ENCODE results near the gene JARID2. TPM values are rescaled to one million over a fixed set of nuclear protein-coding genes. Genes with fewer than 3 reads are reported as not detected.

JARID2 gene
- total and polyA plus RNA-seq, 7 donors: 1.8 to 7.8 (median 6.1) TPM

- DNase-seq: no peak
- no peaks in the 10 kb centered on the region for H3K27me3 ChIP-seq
- WGBS, 2 donors: 84 to 97% methylated on average over 1 of the region's 1 CpG
- H3K27ac ChIP-seq: no peak overlapping the region
- no peaks in the 10 kb centered on the region for H3K9me3 ChIP-seq
- TF ChIP-seq EP300 (IDR thresholded peaks at IDR 0.05): no peak
- no peaks in the 10 kb centered on the region for H3K36me3 ChIP-seq
- intact Hi-C loops (cut with DNase I): loop anchor here (5.0 kb wide), 1 partner anchor 33 kb away; no protein-coding TSS in a partner anchor
- no peak overlapping the region for H3K4me3 ChIP-seq
- H3K4me1 ChIP-seq: peaks cover 0 to 41% (median 35%) of the 10 kb centered on the region in 4 donors
Measured at GRCh38 chr6:15435468-15435867, 189.6 kb downstream of the JARID2 start.

GRCh38 chr6:15436451-15436850, 190.6 kb downstream of the JARID2 start:
- peaks cover 0 to 36% (median 26%) of the 10 kb centered on the region in 4 donors for H3K4me1 ChIP-seq
- TF ChIP-seq EP300 (IDR thresholded peaks at IDR 0.05) (no peak), POLR2A (IDR thresholded peaks at IDR 0.05) (no peak), CTCF (IDR thresholded peaks at IDR 0.05) (no peak), POLR2AphosphoS5 (IDR thresholded peaks at IDR 0.05) (no peak)
- no peak overlapping the region for H3K4me3 ChIP-seq
- no peaks in the 10 kb centered on the region for H3K27me3 ChIP-seq
- no peak overlapping the region for H3K27ac ChIP-seq
- WGBS, 2 donors: 77 to 89% methylated on average over 3 of the region's 3 CpGs
- H3K36me3 ChIP-seq: no peaks in the 10 kb centered on the region
- intact Hi-C loops (cut with DNase I): loop anchor here (5.0 kb wide), 1 partner anchor 34 kb away; no protein-coding TSS in a partner anchor
- no peaks in the 10 kb centered on the region for H3K9me3 ChIP-seq
- no peak for DNase-seq

- Histone ChIP-seq H3K27ac (no peak overlapping the region), H3K4me1 (peaks cover 0 to 36% (median 23%) of the 10 kb centered on the region in 4 donors), H3K36me3 (no peaks in the 10 kb centered on the region), H3K27me3 (no peaks in the 10 kb centered on the region), H3K9me3 (no peaks in the 10 kb centered on the region), H3K4me3 (no peak overlapping the region)
- no peak for DNase-seq
- 73 to 91% methylated on average over 3 of the region's 3 CpGs for WGBS, 2 donors
- TF ChIP-seq POLR2A (IDR thresholded peaks at IDR 0.05) (no peak), EP300 (IDR thresholded peaks at IDR 0.05) (no peak), CTCF (IDR thresholded peaks at IDR 0.05) (no peak), POLR2AphosphoS5 (IDR thresholded peaks at IDR 0.05) (no peak)
- intact Hi-C loops (cut with DNase I): loop anchor here (5.0 kb wide), 1 partner anchor 35 kb away; no protein-coding TSS in a partner anchor
Measured at GRCh38 chr6:15437090-15437635, 191.3 kb downstream of the JARID2 start.

GRCh38 chr6:15439410-15440025, 193.6 kb downstream of the JARID2 start:
- H3K36me3 ChIP-seq: no peaks in the 10 kb centered on the region
- DNase-seq: no peak
- no peaks in the 10 kb centered on the region for H3K9me3 ChIP-seq
- no peaks in the 10 kb centered on the region for H3K27me3 ChIP-seq
- peaks cover 0 to 44% (median 25%) of the 10 kb centered on the region in 4 donors for H3K4me1 ChIP-seq
- TF ChIP-seq CTCF (IDR thresholded peaks at IDR 0.05) (no peak), POLR2A (IDR thresholded peaks at IDR 0.05) (no peak), POLR2AphosphoS5 (IDR thresholded peaks at IDR 0.05) (no peak), EP300 (IDR thresholded peaks at IDR 0.05) (no peak)
- H3K27ac ChIP-seq: no peak overlapping the region
- intact Hi-C loops (cut with DNase I): loop anchor here (5.0 kb wide), 1 partner anchor 37 kb away; no protein-coding TSS in a partner anchor
- H3K4me3 ChIP-seq: no peak overlapping the region
- 74 to 85% methylated on average over 3 of the region's 3 CpGs for WGBS, 2 donors

GRCh38 chr6:15440040-15440439, 194.2 kb downstream of the JARID2 start:
- Histone ChIP-seq H3K36me3 (no peaks in the 10 kb centered on the region), H3K4me3 (no peak overlapping the region), H3K27me3 (no peaks in the 10 kb centered on the region), H3K9me3 (no peaks in the 10 kb centered on the region), H3K4me1 (peaks cover 0 to 49% (median 30%) of the 10 kb centered on the region in 4 donors), H3K27ac (no peak overlapping the region)
- DNase-seq: no peak
- 80 to 83% methylated on average over 9 of the region's 9 CpGs for WGBS, 2 donors
- intact Hi-C loops (cut with DNase I): no loop called here
- TF ChIP-seq POLR2A (IDR thresholded peaks at IDR 0.05) (no peak), CTCF (IDR thresholded peaks at IDR 0.05) (no peak), POLR2AphosphoS5 (IDR thresholded peaks at IDR 0.05) (no peak), EP300 (IDR thresholded peaks at IDR 0.05) (no peak)

All from sigmoid colon (tissue), 7 donors.